Osteocyte (in vitro differentiated cells): ENCODE results near the gene GPR158. TPM values are rescaled to one million over a fixed set of nuclear protein-coding genes. Genes with fewer than 3 reads are reported as not detected.

Experiments
- DNase-seq: peaks from one replicate; pipeline ENCODE4 v3.0.0; 2021; ENCODE audit warnings: mixed read lengths; ENCODE audit not compliant: unreplicated experiment; ENCODE audit errors: extremely low spot score
- H3K27ac Mint-ChIP-seq: one replicate; pipeline ENCODE4 v1.8.0; 2021; ENCODE audit warnings: mild to moderate bottlenecking, mixed read lengths; ENCODE audit not compliant: unreplicated experiment
- H3K27me3 Mint-ChIP-seq: one replicate; pipeline ENCODE4 v1.8.0; 2021; ENCODE audit warnings: mixed read lengths; ENCODE audit not compliant: unreplicated experiment
- H3K36me3 Mint-ChIP-seq: one replicate; pipeline ENCODE4 v1.8.0; 2021; ENCODE audit warnings: mixed read lengths; ENCODE audit not compliant: unreplicated experiment
- H3K4me1 Mint-ChIP-seq: one replicate; pipeline ENCODE4 v1.8.0; 2021; ENCODE audit warnings: mixed read lengths; ENCODE audit not compliant: unreplicated experiment
- H3K4me3 Mint-ChIP-seq: one replicate; pipeline ENCODE4 v1.8.0; 2021; ENCODE audit warnings: mild to moderate bottlenecking, moderate library complexity, mixed read lengths; ENCODE audit not compliant: unreplicated experiment
- H3K9me3 Mint-ChIP-seq: one replicate; pipeline ENCODE4 v1.8.0; 2021; ENCODE audit warnings: mixed read lengths; ENCODE audit not compliant: unreplicated experiment
- total RNA-seq: library from RNA; stranded (reverse); gene quantifications from 2 replicates; pipeline ENCODE4 v1.2.1, GENCODE V29; 2021
- TF ChIP-seq, protein P1 (sequence below): fragments of 200-600 bp; sonication (generic); IDR thresholded peaks from 2 replicates; pipeline ENCODE4 v1.5.0; 2021; ENCODE audit warnings: antibody characterized with exemption, mild to moderate bottlenecking, moderate library complexity

GPR158 gene
- total RNA-seq, 1 donor from 2014 or later, result 0.19 TPM

GRCh38 chr10:25532213-25532612, 357.4 kb downstream of the GPR158 start:
- Mint-ChIP-seq H3K4me3 (no peak overlapping the region), H3K4me1 (no peaks in the 10 kb centered on the region), H3K36me3 (no peaks in the 10 kb centered on the region), H3K27me3 (no peaks in the 10 kb centered on the region), H3K27ac (no peak overlapping the region), H3K9me3 (no peaks in the 10 kb centered on the region)
- DNase-seq, result no peak
- TF ChIP-seq, protein P1, sequence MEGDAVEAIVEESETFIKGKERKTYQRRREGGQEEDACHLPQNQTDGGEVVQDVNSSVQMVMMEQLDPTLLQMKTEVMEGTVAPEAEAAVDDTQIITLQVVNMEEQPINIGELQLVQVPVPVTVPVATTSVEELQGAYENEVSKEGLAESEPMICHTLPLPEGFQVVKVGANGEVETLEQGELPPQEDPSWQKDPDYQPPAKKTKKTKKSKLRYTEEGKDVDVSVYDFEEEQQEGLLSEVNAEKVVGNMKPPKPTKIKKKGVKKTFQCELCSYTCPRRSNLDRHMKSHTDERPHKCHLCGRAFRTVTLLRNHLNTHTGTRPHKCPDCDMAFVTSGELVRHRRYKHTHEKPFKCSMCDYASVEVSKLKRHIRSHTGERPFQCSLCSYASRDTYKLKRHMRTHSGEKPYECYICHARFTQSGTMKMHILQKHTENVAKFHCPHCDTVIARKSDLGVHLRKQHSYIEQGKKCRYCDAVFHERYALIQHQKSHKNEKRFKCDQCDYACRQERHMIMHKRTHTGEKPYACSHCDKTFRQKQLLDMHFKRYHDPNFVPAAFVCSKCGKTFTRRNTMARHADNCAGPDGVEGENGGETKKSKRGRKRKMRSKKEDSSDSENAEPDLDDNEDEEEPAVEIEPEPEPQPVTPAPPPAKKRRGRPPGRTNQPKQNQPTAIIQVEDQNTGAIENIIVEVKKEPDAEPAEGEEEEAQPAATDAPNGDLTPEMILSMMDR, result no peak

DNA sequence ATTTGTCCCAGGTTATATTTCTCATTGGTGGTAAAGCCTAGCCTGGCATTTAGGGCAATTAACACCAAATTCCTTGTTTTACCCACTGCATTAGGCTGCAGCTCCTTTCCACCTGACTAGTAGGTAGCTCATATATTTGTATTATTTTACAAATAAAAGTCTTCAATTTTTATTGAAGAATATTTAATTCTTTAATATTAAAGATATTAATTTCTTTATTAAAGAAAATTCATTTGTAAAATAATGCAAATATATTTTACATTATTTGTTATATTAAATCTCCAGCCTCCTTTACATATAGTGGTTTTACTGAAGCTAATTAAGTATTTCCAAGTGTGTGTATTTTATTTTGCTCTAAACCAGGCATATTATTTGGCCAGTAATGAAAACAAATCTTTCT, 361.2 kb downstream of the GPR158 start:
- Mint-ChIP-seq H3K9me3 (no peaks in the 10 kb centered on the region), H3K27ac (no peak overlapping the region), H3K36me3 (no peaks in the 10 kb centered on the region), H3K4me3 (no peak overlapping the region), H3K27me3 (no peaks in the 10 kb centered on the region), H3K4me1 (no peaks in the 10 kb centered on the region)
- TF ChIP-seq, protein P1, result no peak
- DNase-seq, result no peak

DNA sequence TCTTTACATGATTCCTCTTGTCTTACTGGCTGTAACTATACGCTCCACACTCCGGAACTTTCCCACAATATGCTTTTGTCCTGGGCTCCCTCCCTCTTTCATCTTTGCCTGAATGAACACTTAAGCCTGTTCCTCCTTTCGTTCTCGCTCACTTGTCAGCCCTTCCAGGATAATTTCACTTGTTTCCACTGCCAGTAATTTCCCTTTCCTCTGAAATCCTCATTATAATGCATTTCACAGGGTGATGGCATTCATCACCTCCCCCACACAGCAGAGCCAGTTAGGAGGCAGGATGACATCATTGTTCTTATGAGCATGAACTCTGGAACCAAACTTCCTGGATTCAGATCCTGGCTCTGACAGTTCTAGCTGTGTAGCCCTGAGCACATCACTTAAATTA, 372.6 kb downstream of the GPR158 start:
- Mint-ChIP-seq H3K27ac (no peak overlapping the region), H3K36me3 (no peaks in the 10 kb centered on the region), H3K27me3 (no peaks in the 10 kb centered on the region), H3K4me1 (no peaks in the 10 kb centered on the region), H3K9me3 (no peaks in the 10 kb centered on the region), H3K4me3 (no peak overlapping the region)
- DNase-seq, result no peak
- TF ChIP-seq, protein P1, result no peak

- H3K9me3 Mint-ChIP-seq, result no peaks in the 10 kb centered on the region
- no peak overlapping the region for H3K27ac Mint-ChIP-seq
- TF ChIP-seq, protein P1, result no peak
- H3K4me1 Mint-ChIP-seq, result no peaks in the 10 kb centered on the region
- H3K27me3 Mint-ChIP-seq, result no peaks in the 10 kb centered on the region
- H3K36me3 Mint-ChIP-seq, result no peaks in the 10 kb centered on the region
- no peak overlapping the region for H3K4me3 Mint-ChIP-seq
- DNase-seq, result no peak
Measured at GRCh38 chr10:25552283-25552919, 377.6 kb downstream of the GPR158 start.

DNA sequence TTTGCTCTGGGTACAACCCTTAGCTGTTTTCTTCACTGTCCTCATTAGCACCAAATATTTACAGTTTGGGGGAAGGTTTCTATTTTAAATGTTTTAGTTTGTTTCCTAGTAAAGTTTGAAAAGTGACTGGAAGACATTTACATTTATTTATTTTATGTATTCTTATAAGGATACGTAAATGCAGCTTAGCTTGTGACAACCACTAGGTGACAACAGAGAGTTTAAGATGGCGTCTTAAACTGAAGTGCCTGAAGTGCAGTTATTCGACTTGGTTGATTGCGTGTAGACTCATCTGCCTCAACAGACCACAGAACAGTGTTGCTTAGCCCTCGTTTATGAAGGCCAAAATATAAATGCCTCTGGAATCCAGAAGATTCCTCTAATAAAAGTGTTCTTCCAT, 381.1 kb downstream of the GPR158 start:
- TF ChIP-seq, protein P1, result no peak
- Mint-ChIP-seq H3K4me1 (no peaks in the 10 kb centered on the region), H3K27me3 (no peaks in the 10 kb centered on the region), H3K9me3 (no peaks in the 10 kb centered on the region), H3K4me3 (no peak overlapping the region), H3K27ac (no peak overlapping the region), H3K36me3 (no peaks in the 10 kb centered on the region)
- no peak for DNase-seq
